ENCODE measurements around the gene ZNF771.

The ZNF771 gene

DNA sequence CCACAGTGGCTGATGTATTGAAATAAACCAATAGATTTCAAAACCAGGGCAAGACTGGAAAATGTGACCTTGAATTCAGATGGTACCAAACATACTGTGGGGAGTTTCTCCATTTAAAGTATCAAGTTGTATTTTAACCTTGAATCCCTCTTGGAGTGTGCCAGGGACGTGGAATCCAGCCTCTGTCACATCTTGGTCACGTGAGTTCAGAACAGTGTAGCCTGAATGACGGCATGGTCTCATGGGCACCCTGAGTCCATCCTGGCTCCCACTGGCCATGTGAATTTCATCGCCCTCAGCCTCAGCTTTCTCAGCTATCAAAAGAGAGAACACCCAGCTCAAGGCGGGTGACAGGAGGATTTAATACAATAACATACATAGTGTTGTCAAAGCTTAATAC, 6.8 kb downstream of the ZNF771 start:
- Histone ChIP-seq H3K9me3 (ENCODE audit: control insufficient read depth, low read length) (no peaks in the 10 kb centered on the region), H3K79me2 (peaks cover 9% of the 10 kb centered on the region), H3K4me2 (ENCODE audit: low read length) (no peak overlapping the region), H3K36me3 (ENCODE audit: control insufficient read depth, insufficient read depth, low read length) (no peaks in the 10 kb centered on the region), H3K9ac (no peak overlapping the region), H2AFZ (no peak overlapping the region), H3K27ac (no peak overlapping the region), H3K4me3 (ENCODE audit: low read depth, low read length) (no peak overlapping the region), H3K27me3 (ENCODE audit: control insufficient read depth, insufficient read depth, low read length) (no peaks in the 10 kb centered on the region), H3K4me1 (peaks cover 17% of the 10 kb centered on the region)
- TF ChIP-seq, protein P1, sequence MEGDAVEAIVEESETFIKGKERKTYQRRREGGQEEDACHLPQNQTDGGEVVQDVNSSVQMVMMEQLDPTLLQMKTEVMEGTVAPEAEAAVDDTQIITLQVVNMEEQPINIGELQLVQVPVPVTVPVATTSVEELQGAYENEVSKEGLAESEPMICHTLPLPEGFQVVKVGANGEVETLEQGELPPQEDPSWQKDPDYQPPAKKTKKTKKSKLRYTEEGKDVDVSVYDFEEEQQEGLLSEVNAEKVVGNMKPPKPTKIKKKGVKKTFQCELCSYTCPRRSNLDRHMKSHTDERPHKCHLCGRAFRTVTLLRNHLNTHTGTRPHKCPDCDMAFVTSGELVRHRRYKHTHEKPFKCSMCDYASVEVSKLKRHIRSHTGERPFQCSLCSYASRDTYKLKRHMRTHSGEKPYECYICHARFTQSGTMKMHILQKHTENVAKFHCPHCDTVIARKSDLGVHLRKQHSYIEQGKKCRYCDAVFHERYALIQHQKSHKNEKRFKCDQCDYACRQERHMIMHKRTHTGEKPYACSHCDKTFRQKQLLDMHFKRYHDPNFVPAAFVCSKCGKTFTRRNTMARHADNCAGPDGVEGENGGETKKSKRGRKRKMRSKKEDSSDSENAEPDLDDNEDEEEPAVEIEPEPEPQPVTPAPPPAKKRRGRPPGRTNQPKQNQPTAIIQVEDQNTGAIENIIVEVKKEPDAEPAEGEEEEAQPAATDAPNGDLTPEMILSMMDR (IDR thresholded peaks at IDR 0.05), result no peak

DNA sequence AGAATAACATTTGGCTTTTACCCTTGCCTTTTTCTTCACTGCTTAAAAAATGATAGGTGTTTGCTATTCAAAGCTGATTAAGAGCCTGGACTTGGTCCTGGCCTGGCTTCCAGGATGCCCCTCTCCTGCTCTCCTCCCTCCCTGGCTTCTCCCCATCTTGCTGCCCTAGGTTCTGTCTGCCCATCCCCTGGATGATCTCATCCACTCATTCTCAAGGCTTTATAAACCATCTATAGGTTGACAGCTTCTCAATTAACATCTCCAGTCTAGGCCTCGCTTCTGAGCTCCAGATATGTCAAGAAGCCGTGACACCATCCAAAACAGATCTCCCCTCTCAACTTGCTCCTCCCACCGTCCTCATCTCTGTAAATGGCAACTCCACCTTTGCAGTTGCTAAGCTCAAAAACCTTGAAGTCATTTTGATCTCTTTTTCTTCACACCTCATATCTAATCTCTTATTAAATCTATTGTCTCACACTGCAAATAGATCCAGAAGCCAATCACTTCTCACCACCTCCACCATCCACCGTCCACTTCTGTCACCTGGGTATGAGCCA, 8.7 kb downstream of the ZNF771 start:
- Histone ChIP-seq H2AFZ (no peak overlapping the region), H3K9ac (no peak overlapping the region), H3K9me3 (ENCODE audit: control insufficient read depth, low read length) (no peaks in the 10 kb centered on the region), H3K27ac (peak overlapping the region; percentile 48), H3K4me1 (peaks cover 11% of the 10 kb centered on the region), H3K4me3 (ENCODE audit: low read depth, low read length) (no peak overlapping the region), H3K79me2 (no peaks in the 10 kb centered on the region), H3K36me3 (ENCODE audit: control insufficient read depth, insufficient read depth, low read length) (no peaks in the 10 kb centered on the region), H3K27me3 (ENCODE audit: control insufficient read depth, insufficient read depth, low read length) (no peaks in the 10 kb centered on the region), H3K4me2 (ENCODE audit: low read length) (peak overlapping the region; percentile 13)
- TF ChIP-seq, protein P1 (IDR thresholded peaks at IDR 0.05), result no peak

DNA sequence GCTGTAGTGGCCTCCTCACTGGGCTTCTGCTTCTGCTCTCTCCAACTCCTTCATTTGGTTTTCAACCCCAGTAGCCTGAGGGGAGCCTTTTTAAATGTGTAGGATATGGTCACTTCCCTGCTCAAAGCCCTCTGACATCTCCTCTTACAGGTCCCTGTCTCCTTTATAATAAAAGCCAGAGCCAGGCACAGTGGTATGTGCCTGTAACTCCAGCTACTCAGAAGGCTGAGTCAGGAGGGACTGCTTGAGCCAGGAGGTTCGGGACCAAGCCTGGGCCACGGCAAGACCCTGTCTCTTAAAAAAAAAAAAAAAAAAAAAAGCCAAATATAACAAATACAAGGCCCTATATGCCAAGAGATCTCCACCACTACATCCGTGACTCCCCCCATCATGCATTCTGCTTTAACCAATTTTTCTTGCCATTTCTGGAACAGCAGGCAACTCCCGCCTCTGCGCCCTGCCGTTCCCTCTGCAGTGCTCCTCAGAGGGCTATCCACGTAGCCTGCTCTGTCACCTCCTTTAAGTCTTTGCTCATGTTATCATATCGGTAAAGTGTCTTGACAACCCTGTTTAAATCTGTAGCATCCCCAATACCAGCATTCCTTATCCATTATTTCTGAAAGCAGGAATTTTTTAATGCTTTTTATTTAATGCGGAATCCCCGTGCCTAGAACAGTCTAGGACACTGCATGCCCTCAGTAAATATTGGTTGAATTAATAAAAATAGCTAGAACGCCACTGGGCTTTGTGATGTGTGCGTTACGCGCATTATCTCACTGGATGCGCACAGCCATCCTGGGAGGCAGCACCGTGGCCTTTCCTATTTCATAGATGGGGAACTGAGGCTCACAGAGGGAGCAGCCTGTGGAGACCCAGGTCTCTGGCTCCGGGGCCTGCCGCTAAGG, 9.5 kb downstream of the ZNF771 start:
- H3K36me3 ChIP-seq (ENCODE audit: control insufficient read depth, insufficient read depth, low read length), result no peaks in the 10 kb centered on the region
- no peak overlapping the region for H3K4me3 ChIP-seq (ENCODE audit: low read depth, low read length)
- H3K27ac ChIP-seq, result peak overlapping the region; percentile 48
- H2AFZ ChIP-seq, result no peak overlapping the region
- H3K4me1 ChIP-seq, result peaks cover 11% of the 10 kb centered on the region
- no peaks in the 10 kb centered on the region for H3K9me3 ChIP-seq (ENCODE audit: control insufficient read depth, low read length)
- TF ChIP-seq, protein P1 (IDR thresholded peaks at IDR 0.05), result no peak
- H3K79me2 ChIP-seq, result no peaks in the 10 kb centered on the region
- no peak overlapping the region for H3K9ac ChIP-seq
- H3K27me3 ChIP-seq (ENCODE audit: control insufficient read depth, insufficient read depth, low read length), result no peaks in the 10 kb centered on the region
- peak overlapping the region; percentile 47 for H3K4me2 ChIP-seq (ENCODE audit: low read length)

DNA sequence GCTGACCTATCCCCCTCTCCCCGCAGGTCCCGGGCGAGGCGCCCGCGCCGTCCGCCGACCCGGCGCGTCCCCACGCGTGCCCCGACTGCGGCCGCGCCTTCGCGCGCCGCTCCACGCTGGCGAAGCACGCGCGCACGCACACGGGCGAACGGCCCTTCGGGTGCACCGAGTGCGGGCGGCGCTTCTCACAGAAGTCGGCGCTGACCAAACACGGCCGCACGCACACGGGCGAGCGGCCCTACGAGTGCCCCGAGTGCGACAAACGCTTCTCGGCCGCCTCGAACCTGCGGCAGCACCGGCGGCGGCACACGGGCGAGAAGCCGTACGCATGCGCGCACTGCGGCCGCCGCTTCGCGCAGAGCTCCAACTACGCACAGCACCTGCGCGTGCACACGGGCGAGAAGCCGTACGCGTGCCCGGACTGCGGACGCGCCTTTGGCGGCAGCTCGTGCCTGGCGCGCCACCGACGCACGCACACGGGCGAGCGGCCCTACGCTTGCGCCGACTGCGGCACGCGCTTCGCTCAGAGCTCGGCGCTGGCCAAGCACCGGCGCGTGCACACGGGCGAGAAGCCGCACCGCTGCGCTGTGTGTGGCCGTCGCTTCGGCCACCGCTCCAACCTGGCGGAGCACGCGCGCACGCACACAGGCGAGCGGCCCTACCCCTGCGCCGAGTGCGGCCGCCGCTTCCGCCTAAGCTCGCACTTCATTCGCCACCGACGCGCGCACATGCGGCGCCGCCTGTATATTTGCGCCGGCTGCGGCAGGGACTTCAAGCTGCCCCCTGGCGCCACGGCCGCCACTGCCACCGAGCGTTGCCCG, 10.3 kb downstream of the ZNF771 start:
- Histone ChIP-seq H3K4me2 (ENCODE audit: low read length) (peak overlapping the region; percentile 64), H3K4me3 (ENCODE audit: low read depth, low read length) (peak overlapping the region; percentile 53), H3K4me1 (peaks cover 11% of the 10 kb centered on the region), H3K79me2 (no peaks in the 10 kb centered on the region), H3K27ac (peak overlapping the region; percentile 37), H3K9me3 (ENCODE audit: control insufficient read depth, low read length) (no peaks in the 10 kb centered on the region), H2AFZ (peak overlapping the region; percentile 85), H3K27me3 (ENCODE audit: control insufficient read depth, insufficient read depth, low read length) (no peaks in the 10 kb centered on the region), H3K9ac (no peak overlapping the region), H3K36me3 (ENCODE audit: control insufficient read depth, insufficient read depth, low read length) (no peaks in the 10 kb centered on the region)
- TF ChIP-seq, protein P1 (IDR thresholded peaks at IDR 0.05), result no peak

Measured in parathyroid adenoma (tissue), 2 donors.